GM06990 (cell line): ENCODE measurements around the gene GFRA1.

Source experiments
- DNase-seq: peaks from one replicate; pipeline ENCODE4 v3.0.0-alpha.2; 2011; ENCODE audit not compliant: insufficient read length; ENCODE audit errors: extremely low read depth
- H3K27me3 ChIP-seq: replicated peaks from 2 replicates; pipeline ENCODE4 v1.6.0; 2011; ENCODE audit warnings: low read length; ENCODE audit not compliant: control insufficient read depth, insufficient read depth
- H3K36me3 ChIP-seq: 2 replicates; pipeline ENCODE4 v1.5.1; 2011; ENCODE audit warnings: low read length; ENCODE audit not compliant: control insufficient read depth, insufficient read depth
- H3K4me3 ChIP-seq: replicated peaks from 2 replicates; pipeline ENCODE4 v1.5.1; 2011; ENCODE audit warnings: low read depth, mild to moderate bottlenecking, control low read depth, low read length
- CTCF ChIP-seq: IDR thresholded peaks from 2 replicates; pipeline ENCODE4 v1.5.1; 2011; ENCODE audit warnings: low read length, control low read depth, mild to moderate bottlenecking, inconsistent platforms; ENCODE audit not compliant: insufficient read depth, poor library complexity, severe bottlenecking

The GFRA1 gene

GRCh38 chr10:116109481-116109880, 163.5 kb downstream of the GFRA1 start:
- no peak for TF ChIP-seq CTCF
- no peak for DNase-seq
- no peaks in the 10 kb centered on the region for H3K27me3 ChIP-seq
- H3K4me3 ChIP-seq = no peak overlapping the region
- no peaks in the 10 kb centered on the region for H3K36me3 ChIP-seq

- no peak for TF ChIP-seq CTCF
Observed at GRCh38 chr10:116108095-116108494, 164.9 kb downstream of the GFRA1 start.

GRCh38 chr10:116106611-116107010, 166.4 kb downstream of the GFRA1 start:
- no peaks in the 10 kb centered on the region for H3K27me3 ChIP-seq
- no peaks in the 10 kb centered on the region for H3K36me3 ChIP-seq
- no peak for TF ChIP-seq CTCF
- no peak overlapping the region for H3K4me3 ChIP-seq
- no peak for DNase-seq

More at GRCh38 chr10:116108095-116108494, 164.9 kb downstream of the GFRA1 start:
- no peak overlapping the region for H3K4me3 ChIP-seq
- H3K36me3 ChIP-seq = no peaks in the 10 kb centered on the region
- no peak for DNase-seq
- H3K27me3 ChIP-seq = no peaks in the 10 kb centered on the region

GRCh38 chr10:116105264-116105663, 167.7 kb downstream of the GFRA1 start:
- DNase-seq = no peak
- no peak overlapping the region for H3K4me3 ChIP-seq
- no peak for TF ChIP-seq CTCF
- no peaks in the 10 kb centered on the region for H3K36me3 ChIP-seq
- no peaks in the 10 kb centered on the region for H3K27me3 ChIP-seq

GRCh38 chr10:116104210-116104932, 168.6 kb downstream of the GFRA1 start:
- no peak for DNase-seq
- no peak for TF ChIP-seq CTCF
- no peaks in the 10 kb centered on the region for H3K36me3 ChIP-seq
- no peaks in the 10 kb centered on the region for H3K27me3 ChIP-seq
- H3K4me3 ChIP-seq = no peak overlapping the region

- Histone ChIP-seq H3K27me3 (no peaks in the 10 kb centered on the region), H3K4me3 (no peak overlapping the region)
- no peak for TF ChIP-seq CTCF
Observed at GRCh38 chr10:116103668-116104067, 169.3 kb downstream of the GFRA1 start.

More at GRCh38 chr10:116103668-116104067, 169.3 kb downstream of the GFRA1 start:
- H3K36me3 ChIP-seq = no peaks in the 10 kb centered on the region
- no peak for DNase-seq
